Gastrocnemius medialis (tissue), 4 donors: ENCODE measurements around the gene PAX8. TPM values are rescaled to one million over a fixed set of nuclear protein-coding genes. Genes with fewer than 3 reads are reported as not detected.

Experiments used
- ATAC-seq, 2 donors: fragments of 150-250 bp; one replicate each; pipeline ENCODE4 v1.9.1; 2016
- DNase-seq, 2 donors: peaks; one replicate each; pipeline ENCODE4 v3.0.0-alpha.2; 2019
- H3K27ac ChIP-seq, 4 donors: fragments of 200-600 bp; sonication (generic); 1 replicate in 1 of 4; 2 replicates in 3 of 4; pipeline ENCODE4 v1.5.1; 2016 to 2018; ENCODE audit warnings: mild to moderate bottlenecking in 2 of 4, moderate library complexity in 1 of 4
- H3K27me3 ChIP-seq, 3 donors: fragments of 200-600 bp; sonication (generic) in 2 of 3; 1 replicate in 1 of 3; 2 replicates in 2 of 3; pipeline versions ENCODE4 v1.5.1 to v1.6.0; 2016 to 2019; ENCODE audit warnings: mild to moderate bottlenecking in 1 of 3, moderate library complexity in 1 of 3
- H3K36me3 ChIP-seq, 2 donors: fragments of 200-600 bp; sonication (generic) in 1 of 2; one replicate each; pipeline ENCODE4 v1.5.1; 2017 to 2018
- H3K4me1 ChIP-seq, 2 donors: fragments of 200-600 bp; sonication (generic) in 1 of 2; one replicate each; pipeline ENCODE4 v1.5.1; 2016 to 2017; ENCODE audit warnings: mild to moderate bottlenecking in 2 of 2
- H3K4me3 ChIP-seq, 4 donors: fragments of 200-600 bp; sonication (generic) in 3 of 4; 1 replicate in 1 of 4; 2 replicates in 3 of 4; pipeline ENCODE4 v1.5.1; 2016 to 2019; ENCODE audit warnings: mild to moderate bottlenecking in 2 of 4
- H3K9me3 ChIP-seq, 3 donors: fragments of 200-600 bp; sonication (generic) in 2 of 3; 1 replicate in 1 of 3; 2 replicates in 2 of 3; pipeline ENCODE4 v1.5.1; 2016 to 2019
- CTCF ChIP-seq, 5 experiments: fragments of 450-650 bp in 3 of 5; fragments of 200-600 bp in 2 of 5; sonication (generic) in 2 of 5; IDR thresholded peaks in 4 of 5; conservative IDR thresholded peaks in 1 of 5; 1 replicate in 4 of 5; 2 replicates in 1 of 5; pipeline ENCODE4 v1.5.1; 2016 to 2019; ENCODE audit warnings: antibody characterized with exemption in 5 of 5, mild to moderate bottlenecking in 3 of 5, moderate library complexity in 3 of 5
- POLR2A ChIP-seq, 2 donors: fragments of 450-650 bp; IDR thresholded peaks; one replicate each; pipeline ENCODE4 v1.6.1; 2017; ENCODE audit warnings: antibody characterized with exemption in 2 of 2, mild to moderate bottlenecking in 2 of 2, moderate library complexity in 2 of 2
- in situ Hi-C, 4 donors: fragments of 200-750 bp; cut with MboI; loops; one replicate each; pipeline versions ENCODE4 v1.15.0 to v1.8.0; 2017; ENCODE audit warnings: low sequenced_read_pairs in 4 of 4
- intact Hi-C: fragments of 100-400 bp; cut with DNase I; formaldehyde crosslinking; loops from one replicate; pipeline ENCODE4 v1.15.1; 2023; ENCODE audit warnings: low total_unique reads
- total RNA-seq, 4 donors: library from RNA; depleted of rRNA; stranded (reverse); fragments of >200 nt; gene quantifications; one replicate each; pipeline versions ENCODE4 v1.1.0 to v1.2.3, GENCODE V29; 2016

PAX8 gene
- total RNA-seq, 4 donors from 2014 or later, result 0.27 to 8.7 (median 2.1) TPM

GRCh38 chr2:113185664-113186432 is 92.9 kb downstream of the PAX8 start:
- Histone ChIP-seq H3K27ac (no peak overlapping the region), H3K36me3 (no peaks in the 10 kb centered on the region), H3K4me1 (no peaks in the 10 kb centered on the region), H3K9me3 (no peaks in the 10 kb centered on the region), H3K4me3 (no peak overlapping the region), H3K27me3 (no peaks in the 10 kb centered on the region)
- in situ Hi-C loops (no loop called here), intact Hi-C loops (no loop called here)
- DNase-seq, result no peak
- ATAC-seq, result no peak
- TF ChIP-seq CTCF (IDR thresholded peaks at IDR 0.05 in 4 of 5, conservative IDR thresholded peaks at IDR 0.05 in 1 of 5) (no peak), POLR2A (IDR thresholded peaks at IDR 0.05) (no peak)

- Histone ChIP-seq H3K36me3 (no peaks in the 10 kb centered on the region), H3K27me3 (no peaks in the 10 kb centered on the region), H3K27ac (no peak overlapping the region), H3K4me3 (no peak overlapping the region), H3K4me1 (no peaks in the 10 kb centered on the region), H3K9me3 (no peaks in the 10 kb centered on the region)
- TF ChIP-seq CTCF (IDR thresholded peaks at IDR 0.05 in 4 of 5, conservative IDR thresholded peaks at IDR 0.05 in 1 of 5) (no peak), POLR2A (IDR thresholded peaks at IDR 0.05) (no peak)
- in situ Hi-C loops (no loop called here), intact Hi-C loops (no loop called here)
- ATAC-seq (no peak), DNase-seq (no peak)
Observed at GRCh38 chr2:113184531-113185230, 94.0 kb downstream of the PAX8 start.

GRCh38 chr2:113183703-113184102 is 95.0 kb downstream of the PAX8 start:
- TF ChIP-seq CTCF (IDR thresholded peaks at IDR 0.05 in 4 of 5, conservative IDR thresholded peaks at IDR 0.05 in 1 of 5) (no peak), POLR2A (IDR thresholded peaks at IDR 0.05) (no peak)
- H3K9me3 ChIP-seq, result no peaks in the 10 kb centered on the region
- H3K36me3 ChIP-seq, result no peaks in the 10 kb centered on the region
- H3K27me3 ChIP-seq, result no peaks in the 10 kb centered on the region
- H3K27ac ChIP-seq, result no peak overlapping the region
- no peak for ATAC-seq
- DNase-seq, result no peak
- in situ Hi-C loops (no loop called here), intact Hi-C loops (no loop called here)
- H3K4me3 ChIP-seq, result no peak overlapping the region
- no peaks in the 10 kb centered on the region for H3K4me1 ChIP-seq

GRCh38 chr2:113183264-113183663 is 95.5 kb downstream of the PAX8 start:
- TF ChIP-seq CTCF (IDR thresholded peaks at IDR 0.05 in 4 of 5, conservative IDR thresholded peaks at IDR 0.05 in 1 of 5) (no peak), POLR2A (IDR thresholded peaks at IDR 0.05) (no peak)
- ATAC-seq (no peak), DNase-seq (no peak)
- no peaks in the 10 kb centered on the region for H3K27me3 ChIP-seq
- H3K4me1 ChIP-seq, result no peaks in the 10 kb centered on the region
- intact Hi-C loops (no loop called here), in situ Hi-C loops (no loop called here)
- H3K4me3 ChIP-seq, result no peak overlapping the region
- H3K36me3 ChIP-seq, result no peaks in the 10 kb centered on the region
- H3K9me3 ChIP-seq, result no peaks in the 10 kb centered on the region
- H3K27ac ChIP-seq, result no peak overlapping the region
